OCI-M2 (cell line): ENCODE measurements around the gene BTN1A1.
"Not testable (repeated sequence)": the region's sequence is repeated elsewhere in the genome, so short reads cannot be mapped to it uniquely, and the experiment has no call there.

ENCODE experiments used
- DNase-seq: peaks from one replicate; lab custom pipeline; 2025; ENCODE audit not compliant: unreplicated experiment; lab: John Stamatoyannopoulos, UW

BTN1A1 gene

GRCh38 chr6:26536571-26537159 lies 36.6 kb downstream of the BTN1A1 start:
- DNase-seq: peak; percentile 88

GRCh38 chr6:26537160-26537845 lies 37.2 kb downstream of the BTN1A1 start:
- DNase-seq: peak; percentile 95

- DNase-seq: peak; percentile 87
Observed at GRCh38 chr6:26537846-26538571, 37.9 kb downstream of the BTN1A1 start, which contains the start of gene HMGN4. HMGN4 (plus strand) TSS chr6:26538366; CDS start chr6:26545207, 6,841 bp downstream.

GRCh38 chr6:26538572-26538902 lies 38.4 kb downstream of the BTN1A1 start:
- no peak for DNase-seq

DNA sequence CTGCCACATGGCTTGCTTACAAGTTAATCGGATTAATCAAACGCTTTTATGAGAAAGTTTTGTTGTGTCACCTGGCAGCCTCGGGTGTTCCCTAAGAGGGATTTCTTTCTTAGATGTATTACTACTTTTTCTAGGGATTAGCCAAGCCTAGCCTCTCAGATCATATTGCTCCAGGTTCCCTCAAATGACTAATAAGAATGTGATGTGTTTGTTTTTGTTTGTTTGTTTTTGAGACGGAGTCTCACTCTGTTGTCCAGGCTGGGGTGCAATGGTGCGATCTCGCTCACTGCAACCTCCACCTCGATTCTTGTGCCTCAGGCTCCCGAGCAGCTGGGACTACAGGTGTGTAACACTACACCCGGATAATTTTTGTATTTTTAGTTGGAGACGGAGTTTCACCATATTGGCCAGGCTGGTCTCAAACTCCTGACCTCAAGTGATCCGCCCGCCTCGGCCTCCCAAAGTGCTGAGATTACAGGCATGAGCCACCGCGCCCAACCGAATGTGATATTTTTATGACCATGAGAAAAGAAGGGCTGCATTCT lies 39.0 kb downstream of the BTN1A1 start:
- DNase-seq: no peak

GRCh38 chr6:26541579-26541978 lies 41.5 kb downstream of the BTN1A1 start:
- DNase-seq: no peak

DNA sequence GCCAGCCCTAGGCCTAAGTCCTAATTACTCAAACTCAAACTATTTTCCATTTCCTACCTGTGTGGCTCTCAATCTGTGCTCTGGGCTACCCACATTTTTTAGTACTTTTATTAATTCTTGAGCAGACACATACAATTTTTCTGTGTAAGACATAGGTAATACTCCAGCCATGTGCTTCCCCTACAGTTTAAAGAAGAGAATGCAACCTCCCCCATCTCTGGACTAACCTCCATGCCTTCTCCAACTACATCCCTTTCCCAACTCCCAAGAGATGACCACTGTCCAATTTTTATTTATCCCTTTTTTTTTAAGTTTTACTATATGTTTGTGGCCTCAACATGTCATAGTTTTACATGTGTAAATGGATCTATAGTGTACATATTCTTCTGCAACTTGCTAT lies 43.9 kb downstream of the BTN1A1 start:
- no peak for DNase-seq

GRCh38 chr6:26544473-26544872 lies 44.4 kb downstream of the BTN1A1 start:
- no peak for DNase-seq

GRCh38 chr6:26545627-26546026 lies 45.5 kb downstream of the BTN1A1 start:
- DNase-seq: no peak

DNA sequence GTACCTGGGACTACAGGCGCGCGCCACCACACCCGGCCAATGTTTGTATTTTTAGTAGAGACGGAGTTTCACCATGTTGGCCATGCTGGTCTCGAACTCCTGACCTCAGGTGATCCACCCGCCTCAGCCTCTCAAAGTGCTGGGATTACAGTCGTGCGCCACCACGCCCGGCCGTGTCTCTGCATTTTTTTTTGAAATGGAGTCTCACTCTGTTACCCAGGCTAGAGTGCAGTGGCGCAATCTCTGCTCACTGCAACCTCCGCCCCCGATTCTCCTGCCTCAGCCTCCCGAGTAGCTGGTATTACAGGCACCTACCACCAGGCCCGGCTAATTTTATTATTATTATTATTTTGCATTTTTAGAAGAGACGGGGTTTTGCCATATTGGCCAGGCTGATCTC lies 47.3 kb downstream of the BTN1A1 start:
- DNase-seq: not testable (repeated sequence)

GRCh38 chr6:26550250-26550993 lies 50.3 kb downstream of the BTN1A1 start:
- no peak for DNase-seq

GRCh38 chr6:26552205-26552604 lies 52.1 kb downstream of the BTN1A1 start:
- DNase-seq: no peak

- no peak for DNase-seq
Observed at GRCh38 chr6:26552640-26553188, 52.6 kb downstream of the BTN1A1 start.

GRCh38 chr6:26553264-26553634 lies 53.1 kb downstream of the BTN1A1 start:
- peak; percentile 96 for DNase-seq

- DNase-seq: peak; percentile 95
Observed at GRCh38 chr6:26553635-26554446, 53.7 kb downstream of the BTN1A1 start.

GRCh38 chr6:26554447-26554696 lies 54.3 kb downstream of the BTN1A1 start:
- DNase-seq: no peak

DNA sequence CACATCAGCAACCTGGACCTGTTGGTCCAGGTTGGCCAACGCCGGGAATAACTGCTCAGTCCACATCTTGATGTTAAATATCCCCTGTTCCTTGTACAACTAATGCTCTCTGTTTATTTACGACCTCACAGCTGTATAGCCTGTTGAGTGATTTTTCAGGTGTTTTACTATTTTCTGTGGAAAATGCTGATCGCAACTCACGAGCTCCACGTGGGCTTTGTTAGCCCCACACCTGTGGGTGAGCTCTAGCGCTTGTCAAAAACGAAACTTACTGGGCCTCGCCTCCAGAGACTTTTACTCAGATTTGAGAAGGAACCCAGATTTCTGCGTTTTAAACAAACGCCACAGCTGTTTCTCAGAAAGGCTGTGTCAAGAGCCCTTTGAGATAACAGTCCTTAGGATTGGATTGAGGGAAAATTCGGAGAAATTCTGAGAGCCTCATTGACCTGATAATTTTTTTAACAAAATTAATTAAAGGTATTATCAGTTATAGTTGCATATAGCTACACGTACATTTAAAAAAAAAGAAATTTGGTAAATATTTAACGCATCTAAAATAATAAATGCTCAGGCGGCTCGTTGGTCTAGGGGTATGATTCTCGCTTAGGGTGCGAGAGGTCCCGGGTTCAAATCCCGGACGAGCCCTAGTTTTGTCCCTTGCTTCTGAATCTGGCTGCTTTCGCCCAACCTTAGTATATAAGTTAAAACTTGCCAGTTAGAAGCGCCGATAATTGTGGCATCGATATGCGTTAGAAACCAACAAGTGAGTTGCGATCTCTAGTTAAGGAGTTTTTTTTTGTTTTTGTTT lies 54.8 kb downstream of the BTN1A1 start:
- DNase-seq: peak; percentile 75

- DNase-seq: no peak
Observed at GRCh38 chr6:26555505-26556262, 55.6 kb downstream of the BTN1A1 start.
